Activated CD4-positive, alpha-beta T cell treated with anti-CD3 and anti-CD28 coated beads, Interleukin-2, amount 50 U/mL, for 1 hour (primary cell): Measurements from ENCODE around the gene CDK14.
"Not testable (repeated sequence)": the region's sequence is repeated elsewhere in the genome, so short reads cannot be mapped to it uniquely, and the experiment has no call there.

ENCODE experiments used
- DNase-seq: peaks from one replicate; pipeline ENCODE4 v3.0.0-alpha.2; 2020

Gene CDK14

DNA sequence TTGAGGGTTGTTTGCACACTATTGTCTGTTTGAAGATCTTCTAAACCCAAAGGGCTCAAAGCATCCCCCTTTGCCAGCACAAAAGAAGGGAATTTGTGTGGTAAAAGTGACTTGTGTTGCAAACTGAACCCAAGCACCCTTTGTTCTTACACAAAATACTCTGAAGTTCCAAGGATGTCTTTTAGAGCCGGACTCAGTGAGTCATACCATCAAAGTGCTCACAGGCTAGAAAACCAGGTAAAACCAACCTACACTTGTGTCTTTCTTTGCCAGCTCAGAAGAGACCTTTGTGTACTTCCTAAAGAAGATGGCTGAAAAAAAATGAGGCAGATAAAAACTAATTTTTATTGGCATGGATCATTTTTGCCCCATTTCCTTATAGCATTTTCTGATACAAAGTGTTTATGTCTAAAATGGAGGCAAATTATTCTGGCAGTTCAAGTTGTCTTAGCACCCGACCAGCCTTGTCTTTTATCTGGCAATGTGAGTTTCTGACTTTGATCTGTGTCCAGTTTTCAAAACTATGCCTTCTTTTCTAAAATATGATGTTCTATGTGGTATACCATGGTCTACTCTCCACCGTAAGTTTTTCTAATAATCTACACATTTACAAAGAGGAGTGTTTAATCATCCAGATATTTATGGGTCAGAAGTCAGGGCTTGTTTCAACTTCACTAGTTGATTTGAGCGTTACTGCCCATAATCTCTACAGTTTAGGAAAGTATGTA, 539.7 kb downstream of the CDK14 start:
- no peak for DNase-seq

DNA sequence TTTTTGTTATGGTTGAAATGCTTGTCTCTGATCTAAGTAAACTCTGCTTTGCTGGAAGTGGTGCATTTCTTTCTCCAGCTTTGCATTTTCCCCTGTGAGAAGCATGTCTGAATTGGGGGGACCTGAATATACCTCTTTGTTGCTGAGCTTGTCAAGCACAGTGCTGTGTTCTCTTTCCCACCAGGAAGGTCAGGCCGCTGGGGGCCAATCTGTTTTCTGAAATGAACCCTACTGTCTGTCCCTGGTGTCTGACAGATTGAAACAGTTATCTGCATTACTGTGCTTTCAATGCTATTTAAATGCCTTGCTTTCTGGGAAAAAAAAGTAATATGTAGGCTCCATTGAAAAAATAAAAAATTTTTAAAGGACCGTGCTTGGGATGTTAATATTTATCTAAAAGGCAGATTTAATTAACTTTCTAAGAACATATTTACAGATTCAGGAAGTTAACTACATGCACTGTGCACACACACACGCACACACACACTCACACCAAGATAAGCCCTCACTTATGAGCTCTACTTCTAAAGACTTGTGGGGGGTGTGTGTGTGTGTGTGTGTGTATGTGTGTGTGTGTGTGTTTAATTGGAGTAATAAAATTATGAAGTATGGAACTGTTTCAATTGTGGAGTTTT, 541.1 kb downstream of the CDK14 start:
- DNase-seq, result no peak

DNA sequence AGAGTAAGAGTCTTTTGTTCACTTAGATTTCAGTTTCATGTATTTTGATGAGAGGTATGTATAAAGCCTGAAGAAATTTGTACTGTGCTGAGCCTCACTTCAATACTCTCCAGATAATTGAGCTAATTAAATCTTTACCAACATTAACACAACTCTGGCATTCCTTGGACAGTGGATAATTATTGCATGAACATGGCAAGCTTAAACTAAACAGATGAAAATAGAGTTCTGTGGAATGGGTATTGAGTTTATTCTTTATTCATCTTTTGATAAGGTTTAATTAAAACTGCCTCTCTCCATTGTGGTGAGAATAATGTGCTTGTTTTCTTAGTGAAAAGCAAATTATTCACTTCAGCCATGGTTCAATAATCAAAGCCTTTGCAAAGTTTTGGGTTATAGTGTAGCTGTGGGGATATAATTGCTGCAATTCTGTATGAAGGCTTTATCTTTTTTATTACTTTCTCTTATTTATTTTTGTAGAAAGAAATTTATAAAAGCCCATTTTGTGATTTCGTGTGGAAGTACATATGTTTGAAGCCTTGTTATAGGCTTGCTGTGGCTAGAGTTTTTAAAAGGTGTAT, 541.8 kb downstream of the CDK14 start:
- no peak for DNase-seq

DNA sequence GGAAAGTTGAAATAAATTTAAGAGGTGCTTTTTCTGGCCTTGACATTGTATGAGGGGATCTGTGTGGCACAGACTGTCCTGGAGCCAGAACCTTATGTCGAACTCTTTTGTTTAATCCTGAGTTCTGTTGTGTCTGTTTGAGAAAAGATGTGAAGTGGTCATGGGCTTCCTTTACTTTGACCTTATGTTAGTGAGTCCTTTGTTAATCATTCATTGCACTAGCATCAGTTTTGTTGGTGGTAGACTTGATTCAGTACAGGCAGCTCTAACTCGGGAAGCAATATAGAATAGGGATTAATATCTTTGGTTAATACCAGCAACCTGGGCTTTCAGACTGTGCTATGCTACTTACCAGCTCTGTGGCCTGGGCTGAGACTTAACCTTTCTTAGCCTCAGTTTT, 544.2 kb downstream of the CDK14 start:
- no peak for DNase-seq

DNA sequence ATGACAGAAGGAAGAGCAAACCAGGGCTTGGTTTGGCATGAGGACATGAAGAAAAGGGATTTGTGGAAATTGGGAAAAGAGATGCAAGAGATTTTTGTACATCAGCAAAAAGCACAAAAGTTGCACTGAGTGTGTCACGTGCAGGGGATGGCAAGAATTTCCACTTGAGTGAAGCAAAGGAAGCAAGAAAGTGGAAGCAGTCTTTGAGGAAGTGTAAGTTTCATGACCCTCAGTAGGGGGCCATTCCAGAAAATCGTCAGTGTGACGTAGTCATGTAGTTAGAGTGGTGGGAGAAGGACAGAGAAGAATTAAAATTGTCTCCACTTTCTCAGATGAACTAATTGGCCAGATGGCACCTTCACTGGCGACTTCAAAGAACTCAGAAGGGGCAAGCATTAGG, 544.9 kb downstream of the CDK14 start:
- DNase-seq, result no peak

DNA sequence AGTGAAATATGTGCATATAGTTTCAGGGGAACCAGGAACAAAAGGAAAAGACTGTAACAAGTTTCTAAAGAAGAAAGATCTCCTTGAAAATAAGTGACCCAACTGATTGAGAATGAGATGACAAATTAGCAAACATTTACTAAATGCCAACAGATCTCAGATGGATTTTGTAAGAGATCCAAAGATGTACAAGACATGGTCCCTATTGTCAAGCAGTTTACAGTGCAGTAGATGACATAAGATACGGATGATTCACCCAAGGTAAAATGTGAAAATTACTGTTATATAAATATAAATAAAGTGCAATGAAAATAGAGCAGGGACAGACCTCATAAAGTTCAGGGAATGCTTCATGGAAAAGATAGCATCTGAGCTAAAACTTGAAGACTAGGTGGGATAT, 546.6 kb downstream of the CDK14 start:
- DNase-seq, result no peak

DNA sequence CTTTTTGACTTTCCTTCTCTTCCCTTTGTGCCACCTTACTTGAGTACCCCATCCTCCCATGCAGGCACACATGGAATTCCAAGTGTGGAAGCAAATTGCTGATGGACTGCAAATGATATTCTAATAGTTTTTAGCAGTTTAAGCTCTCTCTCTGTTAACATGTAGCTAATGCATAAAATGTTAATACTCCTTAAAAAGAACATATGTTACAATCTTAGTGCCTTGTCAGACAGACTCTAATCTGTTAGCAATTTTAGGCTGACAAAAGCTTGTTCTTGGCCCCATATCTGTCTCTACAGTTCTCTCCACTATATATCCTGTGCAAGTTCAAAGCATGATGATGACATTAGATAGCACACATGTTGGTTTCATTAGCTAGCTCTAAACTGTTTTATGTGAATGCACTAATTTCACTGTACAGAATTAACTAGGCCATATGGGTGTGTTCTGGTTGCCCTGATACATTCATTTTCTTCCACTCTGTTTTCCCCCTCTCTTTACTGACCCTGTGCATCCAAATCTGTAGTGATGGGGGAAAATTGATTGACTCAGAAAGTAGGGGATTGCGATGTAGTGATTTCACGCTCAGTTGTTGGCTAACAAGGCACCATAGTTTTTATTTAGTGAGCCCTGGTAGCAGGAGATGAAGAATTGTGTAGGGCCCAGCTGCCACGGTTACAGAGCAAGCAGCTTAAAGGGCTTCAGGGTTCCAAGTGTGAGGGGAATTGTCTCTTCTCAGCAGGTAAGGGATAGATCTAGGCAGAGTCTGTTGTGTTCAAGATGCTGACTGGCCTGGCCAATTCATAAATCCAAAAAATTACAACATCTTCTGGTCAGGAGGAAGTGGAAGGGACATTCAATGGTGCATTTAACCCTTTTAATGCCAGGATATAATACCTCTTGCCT, 553.5 kb downstream of the CDK14 start:
- no peak for DNase-seq

DNA sequence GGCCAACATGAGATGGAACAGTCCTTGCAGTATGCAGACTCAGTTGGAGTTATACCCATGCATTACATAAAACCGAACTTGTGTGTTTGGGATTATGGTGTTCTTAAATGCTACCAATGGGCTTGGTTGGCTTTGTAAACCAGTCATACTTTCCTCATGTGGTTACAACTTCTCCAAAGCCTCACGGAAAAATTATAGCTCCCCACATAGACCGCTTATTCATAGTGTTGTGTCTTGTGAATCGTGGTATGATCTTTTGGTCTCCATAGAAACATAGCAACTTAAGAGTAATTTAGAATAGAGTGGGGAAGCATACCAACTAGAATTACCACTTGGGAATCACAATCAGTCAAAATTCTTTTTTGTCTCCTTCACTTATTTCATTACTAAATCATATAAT, 555.8 kb downstream of the CDK14 start:
- no peak for DNase-seq

DNA sequence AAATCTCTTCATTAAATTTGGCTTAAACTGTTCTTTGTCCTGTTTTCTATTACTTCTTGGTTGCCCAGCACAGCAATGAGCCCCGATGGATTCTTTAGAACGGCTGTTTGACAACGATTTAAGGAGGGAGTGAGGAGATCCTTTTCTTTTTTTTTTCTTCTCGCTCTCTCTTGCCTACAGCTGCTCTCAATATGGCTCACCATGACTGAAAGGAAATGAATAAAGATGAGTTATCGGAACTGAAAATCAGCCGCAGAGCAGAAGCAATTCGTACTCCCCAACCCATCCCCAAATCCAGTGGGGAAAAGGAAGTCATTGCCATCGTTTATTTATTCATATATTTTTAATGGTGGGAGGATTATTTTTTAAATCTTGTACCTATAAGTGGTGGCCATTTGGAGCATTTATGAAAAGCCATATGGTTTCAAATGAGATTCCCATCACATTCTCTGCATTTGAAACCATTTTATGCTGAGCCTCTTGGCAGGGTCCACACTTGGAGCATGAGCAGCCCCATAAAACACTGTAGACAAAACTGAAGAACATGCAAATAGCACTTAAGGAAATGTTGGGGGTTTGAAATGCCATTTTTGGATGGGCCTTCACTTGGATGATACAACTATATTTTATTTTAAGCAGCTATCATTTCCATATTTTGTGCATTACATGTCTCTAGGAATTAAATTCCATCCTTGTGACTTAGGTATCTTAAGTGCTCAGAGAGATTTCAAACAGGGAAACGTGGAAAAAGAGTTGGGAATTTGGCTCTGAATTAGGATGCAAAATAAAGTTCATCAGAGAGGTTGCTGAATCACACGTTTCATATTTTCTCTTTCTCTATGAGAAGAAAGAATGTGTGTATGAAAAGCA, 560.4 kb downstream of the CDK14 start:
- DNase-seq, result no peak

DNA sequence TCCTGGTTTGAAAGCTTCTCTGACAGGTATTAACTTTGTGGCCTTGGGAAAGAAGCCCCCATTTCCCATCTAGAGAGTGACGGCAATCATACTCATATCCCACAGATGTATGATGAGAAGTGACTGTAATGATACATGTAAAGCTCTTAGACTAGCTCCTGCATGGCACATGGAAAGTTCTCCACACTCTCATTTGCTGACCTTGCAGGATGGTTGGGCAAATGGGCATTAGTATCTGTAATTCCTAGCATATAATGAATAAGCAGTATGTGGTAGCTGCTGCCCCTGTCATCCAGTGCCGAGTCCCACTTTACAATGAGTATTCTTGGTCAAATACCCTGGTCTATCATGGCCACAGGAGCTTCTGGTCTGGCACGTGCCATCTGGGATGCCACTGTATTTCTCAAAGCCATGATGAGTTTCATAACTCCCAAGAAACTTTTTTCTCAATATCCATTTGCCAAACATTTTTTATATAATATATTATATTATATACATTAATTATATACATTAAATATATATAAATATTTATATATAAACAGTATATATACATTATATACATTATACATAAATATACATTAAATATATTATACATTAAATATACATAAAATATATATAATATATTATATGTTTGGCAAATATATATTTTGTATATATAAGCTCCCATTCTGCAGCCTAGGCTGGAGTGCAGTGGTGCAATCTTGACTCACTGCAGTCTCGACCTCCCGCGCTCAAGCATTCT, 561.6 kb downstream of the CDK14 start:
- no peak for DNase-seq

DNA sequence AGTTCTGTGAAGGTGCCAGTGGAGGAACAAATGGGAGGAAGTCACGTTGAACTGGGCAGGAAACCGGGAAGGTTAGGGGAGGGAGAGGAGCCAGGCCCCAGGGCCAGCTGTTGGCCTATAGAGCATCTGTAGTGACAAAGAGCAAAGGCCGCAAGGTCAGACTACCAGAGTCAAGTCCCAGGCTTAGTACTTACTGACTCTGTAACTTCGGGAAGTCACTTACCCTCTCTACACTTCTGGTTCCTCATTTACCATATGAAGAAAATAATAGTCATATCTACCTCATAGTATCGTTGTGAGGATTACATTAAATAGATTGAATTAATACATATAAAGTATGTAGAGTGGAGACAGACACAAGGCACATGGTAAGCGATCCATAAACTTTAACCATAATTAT, 566.3 kb downstream of the CDK14 start:
- no peak for DNase-seq

DNA sequence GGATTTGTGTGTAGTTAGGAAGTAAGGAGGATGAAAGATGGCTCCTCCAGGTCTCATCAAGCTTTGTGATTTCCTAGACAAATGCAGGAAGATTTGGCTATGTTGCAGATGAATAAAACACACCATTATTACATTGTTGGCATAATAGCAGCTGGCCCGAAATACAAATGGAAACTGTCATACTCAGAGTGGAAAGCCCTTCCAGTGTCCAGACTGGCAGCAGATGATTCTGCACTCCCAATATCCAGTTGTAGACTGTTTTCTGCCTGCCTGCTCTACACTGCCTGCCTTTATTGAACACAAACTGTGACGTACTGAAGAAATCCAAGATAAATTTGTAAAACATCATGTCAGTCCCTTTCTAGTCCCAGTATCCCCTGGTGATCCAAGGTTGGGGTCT, 568.4 kb downstream of the CDK14 start:
- DNase-seq, result no peak

DNA sequence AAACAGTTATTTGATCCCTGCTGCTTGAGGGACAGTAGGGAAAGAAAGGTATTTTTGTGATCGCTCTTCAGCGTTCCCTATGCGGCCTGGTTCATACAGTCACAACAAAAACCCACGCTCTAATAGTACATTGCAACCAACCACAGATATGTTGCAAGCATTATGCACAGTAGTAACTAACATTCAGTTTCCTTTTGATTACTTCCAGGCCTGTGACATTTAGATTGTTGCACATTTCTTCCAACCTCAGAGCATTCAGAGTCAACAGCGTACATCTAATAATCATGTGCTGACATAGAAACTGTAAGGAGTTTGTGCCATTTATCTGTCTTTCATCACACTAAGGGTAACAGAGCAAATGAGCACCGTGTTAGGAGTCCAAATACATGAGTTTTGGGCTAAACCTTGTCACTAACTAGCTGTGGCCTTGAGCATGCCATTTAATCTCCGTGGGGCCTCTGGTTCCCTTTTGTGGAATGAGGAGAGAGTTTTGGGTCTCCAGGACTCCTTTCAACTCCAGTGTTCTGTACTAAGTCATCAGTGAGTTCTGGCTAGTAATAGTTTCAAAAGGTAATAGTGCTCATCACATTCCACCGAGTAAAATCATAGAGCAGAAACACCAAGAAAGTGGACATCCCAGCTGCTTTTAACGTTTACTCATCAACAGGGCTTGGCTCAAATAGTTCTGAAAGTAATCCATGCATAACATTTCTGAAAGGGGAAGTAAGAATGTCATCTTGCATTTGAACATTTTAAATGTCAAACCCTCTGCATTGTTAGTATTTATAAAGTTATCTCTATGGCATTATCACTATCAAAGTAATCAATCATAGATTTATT, 569.1 kb downstream of the CDK14 start:
- no peak for DNase-seq

DNA sequence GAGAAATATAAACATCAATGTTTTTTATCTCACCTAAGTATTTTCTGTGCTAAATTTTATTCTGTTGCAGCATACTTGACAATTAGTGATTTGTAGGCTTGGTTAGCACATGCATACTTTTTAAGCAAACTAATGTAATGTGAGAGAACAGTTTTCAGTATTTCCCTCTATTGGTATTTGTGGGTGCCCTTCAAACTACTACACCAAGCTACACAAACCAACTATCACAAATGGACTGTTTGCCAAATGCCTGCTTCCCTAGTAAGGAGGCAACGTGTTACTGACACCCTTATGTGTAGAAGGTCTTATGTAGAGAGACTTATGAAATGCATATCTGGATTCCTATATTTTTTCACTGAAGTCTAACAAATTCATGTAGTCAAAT, 569.7 kb downstream of the CDK14 start:
- no peak for DNase-seq

DNA sequence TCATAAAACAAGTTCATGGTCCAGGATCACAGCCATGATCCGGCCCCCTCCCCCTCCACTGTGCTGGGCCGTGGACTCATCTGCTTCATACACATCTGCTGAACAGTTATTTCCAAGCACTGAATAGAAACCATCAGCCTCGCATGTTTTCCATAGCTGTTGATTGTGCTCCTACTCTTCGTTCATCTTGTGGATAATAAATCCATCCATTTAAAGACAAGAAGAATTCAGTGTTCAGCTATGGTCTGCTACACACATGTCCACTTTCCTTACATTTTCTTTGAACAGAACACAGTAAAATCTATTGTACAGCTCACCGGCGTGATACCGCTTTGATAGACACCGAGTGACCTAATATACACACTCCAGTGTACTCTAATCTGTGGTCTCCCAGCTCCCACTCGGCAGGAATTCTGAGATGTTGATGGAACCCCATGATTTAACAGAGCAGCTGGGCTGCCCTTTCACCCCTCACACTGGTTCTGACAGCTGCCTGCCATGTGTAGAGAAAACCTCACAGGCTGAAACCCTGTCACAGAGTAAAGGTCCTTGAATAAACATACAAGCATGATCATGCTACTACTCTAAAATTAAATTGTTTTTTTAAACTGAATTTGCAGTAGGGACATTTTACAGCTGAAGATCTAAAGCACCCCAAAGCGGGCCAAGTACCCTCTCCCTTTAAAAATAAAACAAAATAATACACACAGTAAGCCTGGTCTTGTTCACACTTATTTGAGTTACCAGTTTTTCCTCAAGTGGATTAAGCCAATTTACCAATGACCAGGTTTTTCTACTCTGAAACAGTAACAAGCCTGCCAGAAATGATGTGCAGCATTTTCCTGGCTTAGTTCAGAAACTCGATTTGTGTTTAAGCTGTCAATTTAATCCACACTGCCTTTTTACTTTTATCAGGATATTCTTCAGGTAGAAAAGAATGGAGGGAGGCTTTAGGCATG, 573.0 kb downstream of the CDK14 start:
- no peak for DNase-seq

DNA sequence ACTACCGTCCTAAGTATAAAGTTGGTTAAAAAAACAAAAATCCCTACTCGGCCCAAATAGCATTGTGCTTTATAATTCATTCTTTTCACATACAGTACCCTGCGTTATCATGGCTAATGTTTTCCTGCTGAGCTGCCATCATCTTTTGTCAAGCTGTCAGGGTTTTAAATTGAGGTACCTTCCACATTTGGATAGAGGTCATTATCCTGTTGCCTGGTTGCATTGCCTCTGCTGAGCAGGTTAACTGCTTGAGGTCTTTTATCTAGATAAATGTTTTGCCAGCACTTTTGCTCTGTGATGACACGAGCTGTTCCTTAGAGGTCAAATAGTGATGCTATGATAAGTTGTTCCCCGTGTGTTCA, 573.7 kb downstream of the CDK14 start:
- DNase-seq, result no peak

DNA sequence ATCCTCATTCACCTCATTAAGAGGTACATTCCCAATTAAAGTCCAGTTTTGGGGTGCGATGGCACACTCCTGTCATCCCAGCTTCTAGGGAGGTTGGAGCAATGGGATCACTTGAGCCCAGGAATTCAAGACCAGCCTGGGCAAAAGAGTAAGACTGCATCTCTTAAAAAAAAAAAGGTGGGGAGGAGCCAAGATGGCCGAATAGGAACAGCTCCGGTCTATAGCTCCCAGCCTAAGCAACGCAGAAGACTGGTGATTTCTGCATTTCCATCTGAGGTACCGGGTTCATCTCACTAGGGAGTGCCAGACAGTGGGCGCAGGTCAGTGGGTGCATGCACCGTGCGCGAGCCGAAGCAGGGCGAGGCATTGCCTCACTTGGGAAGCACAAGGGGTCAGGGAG, 577.1 kb downstream of the CDK14 start:
- DNase-seq, result not testable (repeated sequence)

DNA sequence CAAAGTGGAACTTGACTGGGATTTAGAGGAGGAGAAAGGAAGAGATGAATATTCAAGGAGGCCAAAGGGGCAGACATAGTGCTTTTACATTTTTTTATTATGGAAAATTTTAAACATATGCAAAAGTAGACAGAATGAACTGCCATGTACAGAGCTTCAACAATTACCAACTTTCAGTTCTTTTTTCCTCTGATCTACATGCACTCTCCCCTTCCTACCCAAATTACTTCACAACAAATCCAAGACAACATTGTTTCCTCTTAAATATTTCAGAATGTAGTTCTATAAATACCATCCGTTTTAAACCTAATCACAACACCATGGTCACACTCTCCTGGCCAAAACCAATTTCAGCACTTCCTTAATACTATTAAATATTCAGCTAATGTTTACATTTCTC, 584.6 kb downstream of the CDK14 start:
- no peak for DNase-seq

DNA sequence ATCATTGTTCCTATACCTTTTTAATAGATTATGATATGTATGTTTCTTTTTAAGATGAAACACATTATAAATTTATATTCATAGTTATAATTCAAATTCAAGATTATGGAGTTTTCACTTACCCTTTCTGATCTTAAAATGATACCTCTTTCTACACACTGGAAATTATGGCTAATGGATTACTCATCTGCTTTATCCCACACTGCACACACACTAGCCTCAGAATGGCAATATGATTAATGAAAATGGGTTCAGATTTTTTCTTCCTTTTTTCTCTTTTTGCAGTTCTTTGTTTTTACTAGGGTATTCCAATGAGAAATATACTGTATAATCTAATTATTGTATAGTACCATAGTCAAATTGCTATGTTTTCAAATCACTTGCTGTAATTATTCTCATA, 585.8 kb downstream of the CDK14 start:
- no peak for DNase-seq
